H9 (cell line): ENCODE results near the gene TAS2R40. TPM values are rescaled to one million over a fixed set of nuclear protein-coding genes. Genes with fewer than 3 reads are reported as not detected.

Source experiments
- DNase-seq: peaks from one replicate; pipeline ENCODE4 v3.0.0-alpha.2; 2017
- H2AFZ ChIP-seq: one replicate; pipeline ENCODE4 v1.6.1; 2013; ENCODE audit warnings: mild to moderate bottlenecking, low read length, control low read depth, moderate library complexity
- H2AK5ac ChIP-seq: 2 replicates; pipeline ENCODE4 v1.6.1; 2013; ENCODE audit warnings: low read length, control low read depth, mixed read lengths; ENCODE audit not compliant: insufficient read length
- H2BK120ac ChIP-seq: one replicate; pipeline ENCODE4 v1.6.1; 2013; ENCODE audit warnings: low read depth, mild to moderate bottlenecking, low read length, control low read depth, inconsistent platforms; ENCODE audit not compliant: poor library complexity, severe bottlenecking
- H2BK12ac ChIP-seq: 2 replicates; pipeline ENCODE4 v1.6.1; 2013; ENCODE audit warnings: low read length, control low read depth, mixed read lengths, low read depth; ENCODE audit not compliant: insufficient read length
- H2BK15ac ChIP-seq: 2 replicates; pipeline ENCODE4 v1.6.1; 2013; ENCODE audit warnings: low read depth, low read length, control low read depth
- H2BK20ac ChIP-seq: one replicate; pipeline ENCODE4 v1.6.1; 2013; ENCODE audit warnings: low read depth, mild to moderate bottlenecking, low read length, control low read depth, inconsistent platforms; ENCODE audit not compliant: poor library complexity, severe bottlenecking
- H2BK5ac ChIP-seq: 2 replicates; pipeline ENCODE4 v1.6.1; 2013; ENCODE audit warnings: low read length, control low read depth, mixed read lengths; ENCODE audit not compliant: insufficient read length
- H3K14ac ChIP-seq: 2 replicates; pipeline ENCODE4 v1.6.1; 2013; ENCODE audit warnings: low read length, control low read depth; ENCODE audit not compliant: insufficient read depth
- H3K18ac ChIP-seq: 2 replicates; pipeline ENCODE4 v1.6.1; 2013; ENCODE audit warnings: low read depth, mild to moderate bottlenecking, mixed read lengths, low read length, control low read depth; ENCODE audit not compliant: insufficient read length
- H3K23ac ChIP-seq: 2 replicates; pipeline ENCODE4 v1.6.1; 2013; ENCODE audit warnings: low read length, control low read depth, mixed read lengths, low read depth; ENCODE audit not compliant: insufficient read length
- H3K23me2 ChIP-seq: 2 replicates; pipeline ENCODE4 v1.6.1; 2013; ENCODE audit warnings: low read depth, mild to moderate bottlenecking, mixed read lengths, low read length, control low read depth; ENCODE audit not compliant: insufficient read length, poor library complexity, severe bottlenecking
- H3K27ac ChIP-seq: 2 replicates; pipeline ENCODE4 v1.5.1; 2013; ENCODE audit warnings: low read length, control low read depth, mixed read lengths, low read depth; ENCODE audit not compliant: insufficient read length
- H3K27me3 ChIP-seq: 2 replicates; pipeline ENCODE4 v1.6.1; 2013; ENCODE audit warnings: low read length, control low read depth, inconsistent platforms; ENCODE audit not compliant: insufficient read depth
- H3K4ac ChIP-seq: 2 replicates; pipeline ENCODE4 v1.6.1; 2013; ENCODE audit warnings: low read depth, mild to moderate bottlenecking, control low read depth, inconsistent platforms, low read length, moderate library complexity
- H3K4me1 ChIP-seq: 2 replicates; pipeline ENCODE4 v1.6.1; 2013; ENCODE audit warnings: low read length, control low read depth, inconsistent platforms; ENCODE audit not compliant: insufficient read depth
- H3K4me2 ChIP-seq: 2 replicates; pipeline ENCODE4 v1.6.1; 2013; ENCODE audit warnings: low read length, control low read depth, mixed read lengths; ENCODE audit not compliant: insufficient read length, insufficient read depth
- H3K56ac ChIP-seq: 2 replicates; pipeline ENCODE4 v1.6.1; 2013; ENCODE audit warnings: low read depth, mild to moderate bottlenecking, mixed read lengths, low read length, control low read depth; ENCODE audit not compliant: insufficient read length
- H3K79me1 ChIP-seq: 2 replicates; pipeline ENCODE4 v1.6.1; 2013; ENCODE audit warnings: low read depth, mild to moderate bottlenecking, moderate library complexity, low read length, control low read depth, inconsistent platforms; ENCODE audit not compliant: insufficient read depth, poor library complexity, severe bottlenecking
- H3K79me2 ChIP-seq: 2 replicates; pipeline ENCODE4 v1.6.1; 2013; ENCODE audit warnings: low read length, control low read depth, inconsistent platforms; ENCODE audit not compliant: insufficient read depth
- H3K9ac ChIP-seq: 2 replicates; pipeline ENCODE4 v1.6.1; 2013; ENCODE audit warnings: low read length, control low read depth, mixed read lengths; ENCODE audit not compliant: insufficient read length; ENCODE audit errors: extremely low read depth
- H3K9me3 ChIP-seq: one replicate; pipeline ENCODE4 v1.6.1; 2013; ENCODE audit warnings: low read depth, low read length, inconsistent platforms; ENCODE audit not compliant: control insufficient read depth
- H3T11ph ChIP-seq: one replicate; pipeline ENCODE4 v1.6.1; 2013; ENCODE audit warnings: mild to moderate bottlenecking, low read length, control low read depth, inconsistent platforms
- H4K20me1 ChIP-seq: one replicate; pipeline ENCODE4 v1.6.1; 2013; ENCODE audit not compliant: control insufficient read depth, insufficient read length, insufficient read depth
- H4K5ac ChIP-seq: 2 replicates; pipeline ENCODE4 v1.6.1; 2013; ENCODE audit warnings: low read depth, mild to moderate bottlenecking, mixed read lengths, low read length, control low read depth; ENCODE audit not compliant: insufficient read length
- H4K8ac ChIP-seq: replicated peaks from 2 replicates; pipeline ENCODE4 v1.6.1; 2013; ENCODE audit warnings: low read length, control low read depth, mixed read lengths, low read depth; ENCODE audit not compliant: insufficient read length
- H4K91ac ChIP-seq: 2 replicates; pipeline ENCODE4 v1.6.1; 2013; ENCODE audit warnings: low read depth, mild to moderate bottlenecking, moderate library complexity, mixed read lengths, low read length, control low read depth; ENCODE audit not compliant: insufficient read length
- H3K27ac Mint-ChIP-seq, 3 experiments: 2 replicates in 2 of 3; 3 replicates in 1 of 3; pipeline ENCODE4 v1.8.0; 2020 to 2021; ENCODE audit warnings: mixed read lengths in 3 of 3, mild to moderate bottlenecking in 1 of 3, moderate library complexity in 1 of 3
- H3K27me3 Mint-ChIP-seq: 2 replicates; pipeline ENCODE4 v1.8.0; 2021; ENCODE audit warnings: low read depth, mild to moderate bottlenecking, moderate library complexity, mixed read lengths
- H3K36me3 Mint-ChIP-seq, 3 experiments: 2 replicates in 2 of 3; 3 replicates in 1 of 3; pipeline ENCODE4 v1.8.0; 2020 to 2021; ENCODE audit warnings: low read depth in 3 of 3, mixed read lengths in 3 of 3; ENCODE audit not compliant: insufficient read depth in 1 of 3
- H3K4me1 Mint-ChIP-seq, 2 experiments: 2 replicates each; pipeline ENCODE4 v1.8.0; 2020; ENCODE audit warnings: mixed read lengths in 2 of 2
- H3K4me3 Mint-ChIP-seq, 2 experiments: 2 replicates in 1 of 2; 3 replicates in 1 of 2; pipeline ENCODE4 v1.8.0; 2020 to 2021; ENCODE audit warnings: mild to moderate bottlenecking in 2 of 2, mixed read lengths in 2 of 2, moderate library complexity in 1 of 2
- H3K9me3 Mint-ChIP-seq, 2 experiments: 2 replicates in 1 of 2; 3 replicates in 1 of 2; pipeline ENCODE4 v1.8.0; 2020; ENCODE audit warnings: mild to moderate bottlenecking in 2 of 2, mixed read lengths in 2 of 2, moderate library complexity in 1 of 2
- WGBS: extraction: QIAGEN DNeasy Blood & Tissue Kit; methylation state at CpG from one replicate; pipeline ENCODE4 v1.1.7; 2013; ENCODE audit warnings: missing lambda C conversion rate, low lambda C conversion rate, mixed read lengths; ENCODE audit not compliant: insufficient read length; ENCODE audit errors: extremely low coverage; 5-methylcytosine and 5-hydroxymethylcytosine counted together
- total RNA-seq: library from RNA; stranded (reverse); gene quantifications from 2 replicates; pipeline ENCODE4 v1.2.1, GENCODE V29; 2021
- TF ChIP-seq, protein P1 (sequence below): fragments of 200-600 bp; sonication (generic); conservative IDR thresholded peaks from 3 replicates; pipeline ENCODE4 v1.8.0; 2021; ENCODE audit warnings: antibody characterized with exemption, mild to moderate bottlenecking

TAS2R40 gene
- total RNA-seq, 1 experiment from 2014 or later = not detected

DNA sequence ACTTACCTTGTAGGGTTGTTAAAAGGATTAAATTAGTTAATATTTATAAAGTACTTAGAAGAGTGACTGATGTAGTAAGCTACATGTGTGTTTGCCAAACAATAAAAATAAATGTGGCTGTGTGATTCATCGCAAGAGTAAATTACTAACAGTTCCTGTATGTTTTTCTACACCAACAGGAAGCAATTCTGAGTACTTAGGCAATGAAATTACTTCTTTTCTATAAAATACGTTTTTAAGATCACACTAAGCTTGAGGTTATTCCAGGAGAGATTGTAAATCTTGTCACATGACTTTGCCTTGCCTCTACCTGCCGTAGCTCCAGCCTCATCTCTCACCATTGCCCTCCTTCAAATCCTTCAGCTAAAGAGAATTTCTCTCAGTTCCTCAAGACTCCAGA, 23.3 kb downstream of the TAS2R40 start:
- no peaks in the 10 kb centered on the region for H4K20me1 ChIP-seq
- H3K4ac ChIP-seq = no peak overlapping the region
- H3K23me2 ChIP-seq = no peaks in the 10 kb centered on the region
- H3K27ac ChIP-seq = no peak overlapping the region
- H2BK120ac ChIP-seq = no peak overlapping the region
- H3K27me3 ChIP-seq = no peaks in the 10 kb centered on the region
- Mint-ChIP-seq H3K27me3 (peaks cover 12% of the 10 kb centered on the region), H3K4me1 (peaks cover 3 to 7% of the 10 kb centered on the region in 2 experiments; a peak in 3 of 4 replicates), H3K27ac (no peak overlapping the region), H3K9me3 (no peaks in the 10 kb centered on the region), H3K36me3 (no peaks in the 10 kb centered on the region), H3K4me3 (no peak overlapping the region)
- no peak overlapping the region for H3K9ac ChIP-seq
- no peak overlapping the region for H3K23ac ChIP-seq
- no peaks in the 10 kb centered on the region for H3K79me1 ChIP-seq
- no peak overlapping the region for H2BK20ac ChIP-seq
- no peak overlapping the region for H3K18ac ChIP-seq
- DNase-seq = no peak
- no peak overlapping the region for H4K8ac ChIP-seq
- H4K5ac ChIP-seq = no peak overlapping the region
- no peak overlapping the region for H2BK5ac ChIP-seq
- H4K91ac ChIP-seq = no peak overlapping the region
- no peak overlapping the region for H2AFZ ChIP-seq
- no CpG with 5 or more reads among the region's 3 CpGs for WGBS
- no peak overlapping the region for H3K56ac ChIP-seq
- no peaks in the 10 kb centered on the region for H3K9me3 ChIP-seq
- H2BK15ac ChIP-seq = no peak overlapping the region
- no peak overlapping the region for H2BK12ac ChIP-seq
- no peak overlapping the region for H2AK5ac ChIP-seq
- H3T11ph ChIP-seq = no peak overlapping the region
- TF ChIP-seq, protein P1, sequence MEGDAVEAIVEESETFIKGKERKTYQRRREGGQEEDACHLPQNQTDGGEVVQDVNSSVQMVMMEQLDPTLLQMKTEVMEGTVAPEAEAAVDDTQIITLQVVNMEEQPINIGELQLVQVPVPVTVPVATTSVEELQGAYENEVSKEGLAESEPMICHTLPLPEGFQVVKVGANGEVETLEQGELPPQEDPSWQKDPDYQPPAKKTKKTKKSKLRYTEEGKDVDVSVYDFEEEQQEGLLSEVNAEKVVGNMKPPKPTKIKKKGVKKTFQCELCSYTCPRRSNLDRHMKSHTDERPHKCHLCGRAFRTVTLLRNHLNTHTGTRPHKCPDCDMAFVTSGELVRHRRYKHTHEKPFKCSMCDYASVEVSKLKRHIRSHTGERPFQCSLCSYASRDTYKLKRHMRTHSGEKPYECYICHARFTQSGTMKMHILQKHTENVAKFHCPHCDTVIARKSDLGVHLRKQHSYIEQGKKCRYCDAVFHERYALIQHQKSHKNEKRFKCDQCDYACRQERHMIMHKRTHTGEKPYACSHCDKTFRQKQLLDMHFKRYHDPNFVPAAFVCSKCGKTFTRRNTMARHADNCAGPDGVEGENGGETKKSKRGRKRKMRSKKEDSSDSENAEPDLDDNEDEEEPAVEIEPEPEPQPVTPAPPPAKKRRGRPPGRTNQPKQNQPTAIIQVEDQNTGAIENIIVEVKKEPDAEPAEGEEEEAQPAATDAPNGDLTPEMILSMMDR = no peak
- no peaks in the 10 kb centered on the region for H3K79me2 ChIP-seq
- H3K4me1 ChIP-seq = no peaks in the 10 kb centered on the region
- no peak overlapping the region for H3K4me2 ChIP-seq
- H3K14ac ChIP-seq = no peak overlapping the region
